CD4-positive, alpha-beta T cell (primary cell): Measurements from ENCODE around the gene KCNH2. TPM values are rescaled to one million over a fixed set of nuclear protein-coding genes. Genes with fewer than 3 reads are reported as not detected.

Experiments
- ATAC-seq: fragments of 200-7000 bp; cut with Tn5 transposase; one replicate; pipeline ENCODE4 v1.10.0; 2022; ENCODE audit warnings: mild to moderate bottlenecking; ENCODE audit not compliant: poor library complexity
- CTCF ChIA-PET: fragments of 350-600 bp; sonication (Branson Sonifier 250); formaldehyde crosslinking; loops from one replicate; lab custom pipeline; 2021; ENCODE audit warnings: antibody characterized with exemption, inconsistent platforms; lab: Charles Lee
- POLR2A ChIA-PET: fragments of 350-600 bp; sonication (Branson Sonifier 250); formaldehyde crosslinking; loops from one replicate; lab custom pipeline; 2021; ENCODE audit warnings: antibody characterized with exemption, inconsistent platforms; lab: Charles Lee
- DNase-seq, 14 experiments: peaks; one replicate each; pipeline ENCODE4 v3.0.0-alpha.2; 2013 to 2020; ENCODE audit warnings: mixed read lengths in 2 of 14
- H3K27ac ChIP-seq, 2 donors: one replicate each; pipeline versions ENCODE4 v1.5.1 to v1.7.0; 2013; ENCODE audit warnings: low read length in 2 of 2, low read depth in 1 of 2, mild to moderate bottlenecking in 1 of 2
- H3K27me3 ChIP-seq, 2 experiments: 1 replicate in 1 of 2; 2 replicates in 1 of 2; pipeline versions ENCODE4 v1.6.1 to v1.7.0; 2013; ENCODE audit warnings: low read length in 2 of 2, control low read depth in 1 of 2, mild to moderate bottlenecking in 1 of 2, moderate library complexity in 1 of 2; ENCODE audit not compliant: insufficient read depth in 2 of 2, control insufficient read depth in 1 of 2
- H3K36me3 ChIP-seq: one replicate; pipeline ENCODE4 v1.6.1; 2013; ENCODE audit warnings: low read length, control low read depth; ENCODE audit not compliant: insufficient read depth
- H3K4me1 ChIP-seq: one replicate; pipeline ENCODE4 v1.6.1; 2013; ENCODE audit warnings: low read length, control low read depth; ENCODE audit not compliant: insufficient read depth
- H3K4me3 ChIP-seq: one replicate; pipeline ENCODE4 v1.5.1; 2013; ENCODE audit warnings: mild to moderate bottlenecking, low read length, moderate library complexity
- H3K9me3 ChIP-seq, 2 experiments: 1 replicate in 1 of 2; 2 replicates in 1 of 2; pipeline versions ENCODE4 v1.6.1 to v1.7.0; 2013; ENCODE audit warnings: low read length in 2 of 2, mild to moderate bottlenecking in 2 of 2, control low read depth in 1 of 2, moderate library complexity in 1 of 2; ENCODE audit not compliant: control insufficient read depth in 1 of 2, insufficient read depth in 1 of 2
- H3K27ac Mint-ChIP-seq: one replicate; pipeline ENCODE4 v1.8.0; 2020; ENCODE audit warnings: mixed read lengths
- H3K27me3 Mint-ChIP-seq: one replicate; pipeline ENCODE4 v1.8.0; 2021; ENCODE audit warnings: mixed read lengths
- H3K36me3 Mint-ChIP-seq: one replicate; pipeline ENCODE4 v1.8.0; 2021; ENCODE audit warnings: low read depth, mixed read lengths
- H3K4me1 Mint-ChIP-seq: one replicate; pipeline ENCODE4 v1.8.0; 2021; ENCODE audit warnings: low read depth, mixed read lengths
- H3K4me3 Mint-ChIP-seq: one replicate; pipeline ENCODE4 v1.8.0; 2020; ENCODE audit warnings: mild to moderate bottlenecking, mixed read lengths
- H3K9me3 Mint-ChIP-seq: one replicate; pipeline ENCODE4 v1.8.0; 2020; ENCODE audit warnings: mixed read lengths
- intact Hi-C, 2 experiments: fragments of 100-400 bp; cut with DNase I in 1 of 2; cut with micrococcal nuclease in 1 of 2; formaldehyde crosslinking; loops; one replicate each; pipeline versions ENCODE4 v1.15.1 to v1.9.0; 2023 to 2025; cut with DNase I, micrococcal nuclease
- total RNA-seq, 174 experiments: library from RNA in 2 of 174; stranded (reverse) in 2 of 174; gene quantifications; one replicate each; pipeline ENCODE4 v1.2.3 and lab custom pipeline; 2021 to 2026
- TF ChIP-seq, protein P1 (sequence below): fragments of 200-600 bp; IDR thresholded peaks from one replicate; pipeline ENCODE4 v1.8.0; 2022; ENCODE audit warnings: antibody characterized with exemption, mild to moderate bottlenecking

Gene KCNH2
- total RNA-seq, 2 experiments from 2014 or later, result 1.9 to 2.3 TPM

DNA sequence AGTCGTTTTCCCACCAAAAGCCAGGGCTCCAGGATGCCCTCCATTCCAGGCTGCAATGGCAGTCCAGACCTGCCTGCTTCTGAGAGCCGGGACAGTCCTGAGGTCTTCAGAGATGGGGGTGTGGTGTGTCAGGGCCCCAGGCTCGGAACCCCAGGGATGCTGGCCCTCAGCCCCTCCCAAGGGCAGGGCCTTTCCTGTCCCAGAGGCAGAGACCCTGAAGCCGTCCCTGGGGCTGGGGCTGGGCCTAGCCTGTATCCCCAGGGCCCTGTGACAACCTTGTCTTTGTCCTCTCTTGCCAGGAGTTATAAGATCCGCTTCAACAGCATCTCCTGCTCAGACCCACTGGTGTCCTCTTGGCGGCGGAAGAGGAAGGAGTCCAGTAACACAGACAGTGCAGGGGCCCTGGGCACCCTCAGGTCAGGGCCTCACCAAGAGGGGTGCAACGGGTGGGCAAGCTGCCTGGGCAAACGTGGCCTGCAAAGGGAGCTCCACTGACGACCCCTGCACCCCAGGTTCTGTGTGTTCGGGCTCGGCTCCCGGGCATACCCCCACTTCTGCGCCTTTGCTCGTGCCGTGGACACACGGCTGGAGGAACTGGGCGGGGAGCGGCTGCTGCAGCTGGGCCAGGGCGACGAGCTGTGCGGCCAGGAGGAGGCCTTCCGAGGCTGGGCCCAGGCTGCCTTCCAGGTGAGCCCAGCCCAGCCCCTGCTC lies 28.6 kb upstream of the KCNH2 start:
- POLR2A ChIA-PET, result interaction anchor here (0.9 to 3.2 kb wide), 4 partner anchors 10 to 22 kb away, joined by 3 to 14 read pairs (median 8); no protein-coding TSS in a partner anchor
- Histone ChIP-seq H3K4me3 (no peak overlapping the region), H3K27ac (no peak overlapping the region), H3K4me1 (peaks cover 55% of the 10 kb centered on the region), H3K36me3 (peaks cover 3% of the 10 kb centered on the region), H3K27me3 (no peaks in the 10 kb centered on the region), H3K9me3 (no peaks in the 10 kb centered on the region)
- DNase-seq, result peak in 1 of 14 experiments; percentile 20
- intact Hi-C loops, result no loop called here
- TF ChIP-seq, protein P1, sequence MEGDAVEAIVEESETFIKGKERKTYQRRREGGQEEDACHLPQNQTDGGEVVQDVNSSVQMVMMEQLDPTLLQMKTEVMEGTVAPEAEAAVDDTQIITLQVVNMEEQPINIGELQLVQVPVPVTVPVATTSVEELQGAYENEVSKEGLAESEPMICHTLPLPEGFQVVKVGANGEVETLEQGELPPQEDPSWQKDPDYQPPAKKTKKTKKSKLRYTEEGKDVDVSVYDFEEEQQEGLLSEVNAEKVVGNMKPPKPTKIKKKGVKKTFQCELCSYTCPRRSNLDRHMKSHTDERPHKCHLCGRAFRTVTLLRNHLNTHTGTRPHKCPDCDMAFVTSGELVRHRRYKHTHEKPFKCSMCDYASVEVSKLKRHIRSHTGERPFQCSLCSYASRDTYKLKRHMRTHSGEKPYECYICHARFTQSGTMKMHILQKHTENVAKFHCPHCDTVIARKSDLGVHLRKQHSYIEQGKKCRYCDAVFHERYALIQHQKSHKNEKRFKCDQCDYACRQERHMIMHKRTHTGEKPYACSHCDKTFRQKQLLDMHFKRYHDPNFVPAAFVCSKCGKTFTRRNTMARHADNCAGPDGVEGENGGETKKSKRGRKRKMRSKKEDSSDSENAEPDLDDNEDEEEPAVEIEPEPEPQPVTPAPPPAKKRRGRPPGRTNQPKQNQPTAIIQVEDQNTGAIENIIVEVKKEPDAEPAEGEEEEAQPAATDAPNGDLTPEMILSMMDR, result no peak
- no peaks in the 10 kb centered on the region for H3K27me3 Mint-ChIP-seq
- H3K4me1 Mint-ChIP-seq, result peaks cover 54% of the 10 kb centered on the region
- CTCF ChIA-PET, result interaction anchor here (1.1 kb wide), 1 partner anchor 44 kb away, joined by 3 read pairs; no protein-coding TSS in a partner anchor
- peaks cover 8% of the 10 kb centered on the region for H3K36me3 Mint-ChIP-seq
- ATAC-seq, result no peak
- H3K27ac Mint-ChIP-seq, result peak overlapping the region; percentile 88
- no peaks in the 10 kb centered on the region for H3K9me3 Mint-ChIP-seq
- no peak overlapping the region for H3K4me3 Mint-ChIP-seq

- ATAC-seq, result no peak
- Mint-ChIP-seq H3K4me1 (peaks cover 48% of the 10 kb centered on the region), H3K9me3 (no peaks in the 10 kb centered on the region), H3K4me3 (no peak overlapping the region), H3K27me3 (no peaks in the 10 kb centered on the region), H3K27ac (no peak overlapping the region), H3K36me3 (peaks cover 8% of the 10 kb centered on the region)
- Histone ChIP-seq H3K27me3 (no peaks in the 10 kb centered on the region), H3K9me3 (no peaks in the 10 kb centered on the region), H3K4me3 (no peak overlapping the region), H3K36me3 (peaks cover 5% of the 10 kb centered on the region), H3K4me1 (peaks cover 48% of the 10 kb centered on the region), H3K27ac (no peak overlapping the region)
- DNase-seq, result no peak
- TF ChIP-seq, protein P1, result no peak
- CTCF ChIA-PET, result interaction anchor here (1.1 kb wide), 1 partner anchor 43 kb away, joined by 3 read pairs; no protein-coding TSS in a partner anchor
- intact Hi-C loops, result no loop called here
- POLR2A ChIA-PET, result interaction anchor here (1.8 kb wide), 1 partner anchor 8 kb away, joined by 7 read pairs; no protein-coding TSS in a partner anchor
Measured at GRCh38 chr7:151005566-151005965, 27.4 kb upstream of the KCNH2 start.

DNA sequence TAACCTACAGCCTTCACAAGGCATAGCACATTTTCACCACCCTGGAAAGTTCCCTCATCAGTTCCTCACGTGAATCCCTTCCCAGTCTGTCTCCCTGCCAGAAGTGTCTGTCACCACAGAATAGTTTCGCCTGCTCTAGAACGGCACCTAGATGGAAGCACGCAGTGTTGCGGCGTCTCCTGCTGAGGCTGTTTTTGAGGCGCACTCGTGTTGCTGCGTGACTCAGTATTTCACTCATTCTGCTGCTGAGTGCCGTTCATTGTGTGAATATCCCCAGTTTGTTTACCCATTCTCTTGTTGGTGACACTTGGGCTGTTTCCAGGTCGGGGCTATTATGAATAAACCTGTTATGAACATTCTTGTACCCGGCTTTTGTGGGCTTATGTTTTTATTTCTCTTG lies 25.5 kb upstream of the KCNH2 start:
- TF ChIP-seq, protein P1, result no peak
- Mint-ChIP-seq H3K27me3 (no peaks in the 10 kb centered on the region), H3K27ac (no peak overlapping the region), H3K36me3 (peaks cover 8% of the 10 kb centered on the region), H3K4me1 (peaks cover 41% of the 10 kb centered on the region), H3K9me3 (no peaks in the 10 kb centered on the region), H3K4me3 (no peak overlapping the region)
- Histone ChIP-seq H3K4me3 (no peak overlapping the region), H3K4me1 (peaks cover 47% of the 10 kb centered on the region), H3K27me3 (no peaks in the 10 kb centered on the region), H3K9me3 (no peaks in the 10 kb centered on the region), H3K27ac (no peak overlapping the region), H3K36me3 (peaks cover 5% of the 10 kb centered on the region)
- ChIA-PET CTCF (no interaction called here), POLR2A (interaction anchor here (1.4 kb wide), 1 partner anchor 10 kb away, joined by 4 read pairs; no protein-coding TSS in a partner anchor)
- no peak for ATAC-seq
- intact Hi-C loops, result no loop called here
- no peak for DNase-seq
